Activated gamma-delta T cell treated with anti-CD3 and anti-CD28 coated beads, Interleukin-2, amount 50 U/mL, for 16 hours (primary cell): ENCODE results near the gene KHSRP.
"Not testable (repeated sequence)": the region's sequence is repeated elsewhere in the genome, so short reads cannot be mapped to it uniquely, and the experiment has no call there.

Source experiments
- DNase-seq: peaks from one replicate; pipeline ENCODE4 v3.0.0-alpha.2; 2020; ENCODE audit warnings: low read depth

KHSRP gene

GRCh38 chr19:6417713-6418561 is 6.7 kb downstream of the KHSRP start:
- no peak for DNase-seq

- DNase-seq = no peak
Measured at GRCh38 chr19:6416658-6417405, 7.8 kb downstream of the KHSRP start.

- DNase-seq = no peak
Measured at GRCh38 chr19:6415591-6416190, 8.9 kb downstream of the KHSRP start.

- no peak for DNase-seq
Measured at GRCh38 chr19:6414793-6415590, 9.6 kb downstream of the KHSRP start.

- no peak for DNase-seq
Measured at GRCh38 chr19:6413721-6414643, 10.6 kb downstream of the KHSRP start.

- DNase-seq = no peak
Measured at GRCh38 chr19:6413291-6413690, 11.3 kb downstream of the KHSRP start.

GRCh38 chr19:6412447-6413091 is 12.0 kb downstream of the KHSRP start:
- no peak for DNase-seq

GRCh38 chr19:6412061-6412446 is 12.6 kb downstream of the KHSRP start:
- no peak for DNase-seq

- no peak for DNase-seq
Measured at GRCh38 chr19:6409346-6409745, 15.3 kb downstream of the KHSRP start.

GRCh38 chr19:6406401-6406800 is 18.2 kb downstream of the KHSRP start:
- no peak for DNase-seq

- DNase-seq = no peak
Measured at GRCh38 chr19:6402837-6403608, 21.6 kb downstream of the KHSRP start.

GRCh38 chr19:6402058-6402457 is 22.6 kb downstream of the KHSRP start:
- no peak for DNase-seq

GRCh38 chr19:6400062-6400944 is 24.3 kb downstream of the KHSRP start:
- not testable (repeated sequence) for DNase-seq

- DNase-seq = no peak
Measured at GRCh38 chr19:6396305-6396704, 28.3 kb downstream of the KHSRP start.

GRCh38 chr19:6394831-6395230 is 29.8 kb downstream of the KHSRP start:
- no peak for DNase-seq

GRCh38 chr19:6393983-6394412 is 30.6 kb downstream of the KHSRP start:
- DNase-seq = peak; percentile 47

- peak; percentile 90 for DNase-seq
Measured at GRCh38 chr19:6393074-6393982, 31.3 kb downstream of the KHSRP start, which contains the start of gene GTF2F1. GTF2F1 (minus strand) TSS chr19:6393164; CDS start chr19:6392995, 169 bp downstream.
